Ishikawa (cell line): ENCODE data around the gene KLB.

ENCODE experiments used
- CEBPB ChIP-seq: IDR thresholded peaks from 2 replicates; pipeline ENCODE4 v1.6.1; 2012
- CREB1 ChIP-seq: IDR thresholded peaks from 2 replicates; pipeline ENCODE4 v1.6.1; 2012; ENCODE audit warnings: low read depth
- EGR1 ChIP-seq: IDR thresholded peaks from 2 replicates; pipeline ENCODE4 v1.6.1; 2012
- EP300 ChIP-seq: IDR thresholded peaks from 2 replicates; pipeline ENCODE4 v1.6.1; 2012; ENCODE audit warnings: borderline replicate concordance
- FOXM1 ChIP-seq: IDR thresholded peaks from 2 replicates; pipeline ENCODE4 v1.6.1; 2012; ENCODE audit warnings: low read depth, borderline replicate concordance
- NFIC ChIP-seq: IDR thresholded peaks from 2 replicates; pipeline ENCODE4 v1.6.1; 2012
- RAD21 ChIP-seq: IDR thresholded peaks from 2 replicates; pipeline ENCODE4 v1.6.1; 2012; ENCODE audit warnings: low read depth
- TAF1 ChIP-seq: IDR thresholded peaks from 2 replicates; pipeline ENCODE4 v1.6.1; 2012; ENCODE audit warnings: low read depth, mild to moderate bottlenecking
- TCF12 ChIP-seq: IDR thresholded peaks from 2 replicates; pipeline ENCODE4 v1.6.1; 2012; ENCODE audit warnings: low read depth
- TEAD4 ChIP-seq: IDR thresholded peaks from 2 replicates; pipeline ENCODE4 v1.6.1; 2012
- YY1 ChIP-seq: IDR thresholded peaks from 2 replicates; pipeline ENCODE4 v1.6.1; 2012; ENCODE audit warnings: low read depth
- ZBTB7A ChIP-seq: IDR thresholded peaks from 2 replicates; pipeline ENCODE4 v1.6.1; 2012; ENCODE audit warnings: low read depth
- TF ChIP-seq, protein P1 (sequence below): IDR thresholded peaks from 2 replicates; pipeline ENCODE4 v1.6.1; 2012
- TF ChIP-seq, protein P2 (sequence below): IDR thresholded peaks from 2 replicates; pipeline ENCODE4 v1.6.1; 2012
- TF ChIP-seq, protein P3 (sequence below): IDR thresholded peaks from 2 replicates; pipeline ENCODE4 v1.6.1; 2012; ENCODE audit warnings: low read depth, mild to moderate bottlenecking

Gene KLB

DNA sequence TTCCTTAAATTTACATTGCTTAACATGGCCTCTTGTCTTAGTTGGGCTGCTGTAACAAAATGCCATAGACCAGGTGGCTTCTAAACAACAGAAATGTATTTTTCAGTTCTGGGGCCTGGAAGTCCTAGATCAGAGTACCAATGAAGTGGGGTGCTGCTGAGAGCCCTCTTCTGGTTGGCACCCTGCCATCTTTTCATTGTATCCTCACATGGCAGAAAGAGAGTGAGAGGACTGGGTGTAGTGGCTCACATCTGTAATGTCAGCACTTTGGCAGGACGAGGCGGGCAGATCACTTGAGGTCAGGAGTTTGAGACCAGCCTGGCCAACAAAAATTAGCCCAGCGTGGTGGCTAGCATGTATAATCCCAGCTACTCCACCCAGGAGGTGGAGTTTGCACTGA, 12.0 kb upstream of the KLB start:
- TF ChIP-seq TEAD4, result no peak
- TF ChIP-seq ZBTB7A, result no peak
- no peak for TF ChIP-seq EGR1
- TF ChIP-seq, protein P1, sequence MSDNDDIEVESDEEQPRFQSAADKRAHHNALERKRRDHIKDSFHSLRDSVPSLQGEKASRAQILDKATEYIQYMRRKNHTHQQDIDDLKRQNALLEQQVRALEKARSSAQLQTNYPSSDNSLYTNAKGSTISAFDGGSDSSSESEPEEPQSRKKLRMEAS, result no peak
- TF ChIP-seq YY1, result no peak
- no peak for TF ChIP-seq TAF1
- TF ChIP-seq TCF12, result no peak
- no peak for TF ChIP-seq RAD21
- no peak for TF ChIP-seq EP300
- no peak for TF ChIP-seq FOXM1
- TF ChIP-seq, protein P2, sequence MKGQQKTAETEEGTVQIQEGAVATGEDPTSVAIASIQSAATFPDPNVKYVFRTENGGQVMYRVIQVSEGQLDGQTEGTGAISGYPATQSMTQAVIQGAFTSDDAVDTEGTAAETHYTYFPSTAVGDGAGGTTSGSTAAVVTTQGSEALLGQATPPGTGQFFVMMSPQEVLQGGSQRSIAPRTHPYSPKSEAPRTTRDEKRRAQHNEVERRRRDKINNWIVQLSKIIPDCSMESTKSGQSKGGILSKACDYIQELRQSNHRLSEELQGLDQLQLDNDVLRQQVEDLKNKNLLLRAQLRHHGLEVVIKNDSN, result no peak
- TF ChIP-seq CREB1, result no peak
- no peak for TF ChIP-seq CEBPB
- TF ChIP-seq NFIC, result no peak
- TF ChIP-seq, protein P3, sequence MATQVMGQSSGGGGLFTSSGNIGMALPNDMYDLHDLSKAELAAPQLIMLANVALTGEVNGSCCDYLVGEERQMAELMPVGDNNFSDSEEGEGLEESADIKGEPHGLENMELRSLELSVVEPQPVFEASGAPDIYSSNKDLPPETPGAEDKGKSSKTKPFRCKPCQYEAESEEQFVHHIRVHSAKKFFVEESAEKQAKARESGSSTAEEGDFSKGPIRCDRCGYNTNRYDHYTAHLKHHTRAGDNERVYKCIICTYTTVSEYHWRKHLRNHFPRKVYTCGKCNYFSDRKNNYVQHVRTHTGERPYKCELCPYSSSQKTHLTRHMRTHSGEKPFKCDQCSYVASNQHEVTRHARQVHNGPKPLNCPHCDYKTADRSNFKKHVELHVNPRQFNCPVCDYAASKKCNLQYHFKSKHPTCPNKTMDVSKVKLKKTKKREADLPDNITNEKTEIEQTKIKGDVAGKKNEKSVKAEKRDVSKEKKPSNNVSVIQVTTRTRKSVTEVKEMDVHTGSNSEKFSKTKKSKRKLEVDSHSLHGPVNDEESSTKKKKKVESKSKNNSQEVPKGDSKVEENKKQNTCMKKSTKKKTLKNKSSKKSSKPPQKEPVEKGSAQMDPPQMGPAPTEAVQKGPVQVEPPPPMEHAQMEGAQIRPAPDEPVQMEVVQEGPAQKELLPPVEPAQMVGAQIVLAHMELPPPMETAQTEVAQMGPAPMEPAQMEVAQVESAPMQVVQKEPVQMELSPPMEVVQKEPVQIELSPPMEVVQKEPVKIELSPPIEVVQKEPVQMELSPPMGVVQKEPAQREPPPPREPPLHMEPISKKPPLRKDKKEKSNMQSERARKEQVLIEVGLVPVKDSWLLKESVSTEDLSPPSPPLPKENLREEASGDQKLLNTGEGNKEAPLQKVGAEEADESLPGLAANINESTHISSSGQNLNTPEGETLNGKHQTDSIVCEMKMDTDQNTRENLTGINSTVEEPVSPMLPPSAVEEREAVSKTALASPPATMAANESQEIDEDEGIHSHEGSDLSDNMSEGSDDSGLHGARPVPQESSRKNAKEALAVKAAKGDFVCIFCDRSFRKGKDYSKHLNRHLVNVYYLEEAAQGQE, result no peak

DNA sequence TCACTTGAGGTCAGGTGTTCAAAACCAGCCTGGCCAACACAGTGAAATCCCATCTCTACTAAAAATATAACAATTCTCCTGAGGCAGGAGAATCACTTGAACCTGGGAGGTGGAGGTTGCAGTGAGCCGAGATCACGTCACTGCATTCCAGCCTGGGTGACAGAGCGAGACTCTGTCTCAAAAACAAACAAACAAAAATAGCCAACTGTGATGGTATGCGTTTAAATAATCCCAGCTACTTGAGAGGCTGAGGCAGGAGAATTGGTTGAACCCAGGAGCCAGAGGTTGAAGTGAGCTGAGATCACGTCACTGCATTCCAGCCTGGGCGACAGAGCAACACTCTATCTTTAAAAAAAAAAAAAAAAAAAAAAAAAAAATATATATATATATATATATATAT, 5.1 kb upstream of the KLB start:
- peak; percentile 40; the same call in 1 of the 2 replicates for TF ChIP-seq TEAD4

DNA sequence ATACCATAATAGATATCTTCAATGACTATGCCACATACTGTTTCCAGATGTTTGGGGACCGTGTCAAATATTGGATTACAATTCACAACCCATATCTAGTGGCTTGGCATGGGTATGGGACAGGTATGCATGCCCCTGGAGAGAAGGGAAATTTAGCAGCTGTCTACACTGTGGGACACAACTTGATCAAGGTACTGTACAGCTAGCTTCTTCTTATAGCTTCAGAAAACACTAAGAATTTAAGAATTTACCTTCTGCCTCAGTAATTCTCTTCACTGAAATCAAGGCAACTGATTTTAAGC, 805 bp downstream of the KLB start:
- no peak for TF ChIP-seq CEBPB
- TF ChIP-seq YY1, result no peak
- TF ChIP-seq, protein P1, result no peak
- TF ChIP-seq RAD21, result no peak
- TF ChIP-seq TCF12, result no peak
- no peak for TF ChIP-seq TAF1
- no peak for TF ChIP-seq ZBTB7A
- TF ChIP-seq TEAD4, result no peak
- no peak for TF ChIP-seq EP300
- no peak for TF ChIP-seq NFIC
- TF ChIP-seq, protein P3, result no peak
- TF ChIP-seq, protein P2, result no peak
- TF ChIP-seq EGR1, result no peak
- no peak for TF ChIP-seq FOXM1

DNA sequence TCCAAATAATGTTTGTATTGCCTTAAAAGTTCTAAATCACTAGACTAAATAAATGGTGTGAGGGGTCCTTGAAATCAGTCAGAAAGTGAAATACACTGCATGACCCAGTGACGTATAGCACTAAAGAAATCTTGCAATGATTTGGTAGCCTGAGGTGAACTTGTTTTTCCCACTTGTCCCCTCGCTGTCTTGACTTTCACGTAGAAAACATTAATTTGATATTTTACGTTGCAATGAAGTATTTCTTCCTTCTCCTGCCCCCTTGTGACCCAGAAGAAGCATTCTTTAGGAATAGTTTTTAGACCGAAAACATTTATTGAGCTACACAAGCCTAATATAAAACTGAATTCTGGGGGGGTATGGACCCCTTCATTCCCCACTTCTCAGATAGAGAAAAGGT, 3.7 kb downstream of the KLB start:
- TF ChIP-seq FOXM1, result no peak
- TF ChIP-seq RAD21, result peak; percentile 21; the same call in 1 of the 2 replicates
- TF ChIP-seq NFIC, result no peak
- TF ChIP-seq TAF1, result no peak

DNA sequence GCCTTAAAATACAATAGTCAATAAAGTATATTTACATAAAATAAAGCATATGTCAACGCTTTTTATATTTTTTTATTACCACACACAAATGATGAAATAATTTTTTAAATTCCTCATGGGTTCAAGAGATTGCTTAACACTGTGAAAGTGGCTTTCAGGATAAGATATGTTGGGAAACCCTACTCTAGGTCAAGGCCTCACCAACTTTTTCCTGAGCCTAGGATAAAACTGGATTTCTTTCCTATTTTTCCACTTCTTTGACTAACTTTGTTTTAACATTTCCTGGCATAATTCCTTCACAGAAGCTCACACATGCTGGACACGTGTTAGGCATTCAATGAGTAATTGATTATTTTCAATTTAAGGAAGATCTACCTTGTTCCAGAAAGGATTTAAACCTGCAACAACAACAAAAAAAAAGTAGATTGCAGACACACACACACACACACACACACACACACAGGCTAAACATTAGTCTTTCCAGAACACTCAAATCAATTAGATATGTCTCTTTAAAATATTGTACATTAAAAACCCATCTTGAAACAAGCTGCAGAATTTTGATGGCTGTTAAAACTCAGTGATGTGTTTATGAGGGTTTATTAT, 9.1 kb downstream of the KLB start:
- TF ChIP-seq TEAD4 (no peak), EP300 (no peak), CEBPB (no peak), TAF1 (no peak), FOXM1 (no peak), TCF12 (no peak), YY1 (no peak), NFIC (no peak), EGR1 (no peak), CREB1 (no peak)
- TF ChIP-seq, protein P1, result no peak
- TF ChIP-seq, protein P2, result no peak

DNA sequence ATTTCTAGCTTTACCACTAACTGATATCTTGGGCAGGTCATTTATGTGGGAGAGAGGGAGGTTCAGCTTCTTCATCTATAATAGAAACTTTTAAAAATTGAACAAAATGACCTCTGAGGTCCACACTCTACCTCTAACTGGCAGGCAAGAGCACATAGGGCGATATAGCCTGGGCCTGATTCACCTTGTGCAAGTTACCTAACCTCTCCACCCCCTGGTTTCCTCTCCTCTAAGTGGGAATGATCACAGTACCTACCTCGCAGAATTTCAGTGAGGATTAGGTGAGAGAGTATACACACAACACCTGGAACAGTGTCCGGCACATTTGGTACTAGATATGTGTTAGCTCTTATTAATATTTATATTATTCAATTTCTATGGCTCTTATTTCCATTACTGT, 15.5 kb downstream of the KLB start:
- TF ChIP-seq TCF12, result no peak
- no peak for TF ChIP-seq TEAD4
- TF ChIP-seq, protein P1, result no peak
- TF ChIP-seq ZBTB7A, result no peak
- no peak for TF ChIP-seq FOXM1
- TF ChIP-seq EP300, result no peak
- no peak for TF ChIP-seq CREB1
- TF ChIP-seq NFIC, result no peak
- no peak for TF ChIP-seq RAD21
- no peak for TF ChIP-seq TAF1
- no peak for TF ChIP-seq YY1
- TF ChIP-seq, protein P2, result no peak
